Hepatocyte (in vitro differentiated cells): Measurements from ENCODE around the gene NR6A1. TPM values are rescaled to one million over a fixed set of nuclear protein-coding genes. Genes with fewer than 3 reads are reported as not detected.
A peak's percentile ranks its signal among the peaks of the same experiment; 100 is the strongest.
"Not testable (repeated sequence)": the region's sequence is repeated elsewhere in the genome, so short reads cannot be mapped to it uniquely, and the experiment has no call there.

Source experiments
- DNase-seq: peaks from one replicate; pipeline ENCODE4 v3.0.0-alpha.2; 2016; ENCODE audit warnings: low spot score
- H2AFZ ChIP-seq: fragments of 200-600 bp; sonication (generic); 2 replicates; pipeline ENCODE4 v1.6.0; 2016; ENCODE audit warnings: antibody characterized with exemption, mild to moderate bottlenecking
- H3K27ac ChIP-seq: fragments of 200-600 bp; sonication (generic); 2 replicates; pipeline ENCODE4 v1.5.1; 2016; ENCODE audit warnings: mild to moderate bottlenecking
- H3K27me3 ChIP-seq: fragments of 200-600 bp; sonication (generic); 2 replicates; pipeline ENCODE4 v1.6.1; 2016
- H3K36me3 ChIP-seq: fragments of 200-600 bp; sonication (generic); replicated peaks from 2 replicates; pipeline ENCODE4 v1.5.1; 2016; ENCODE audit warnings: low read depth; ENCODE audit not compliant: insufficient read depth
- H3K4me1 ChIP-seq: fragments of 200-600 bp; sonication (generic); 2 replicates; pipeline ENCODE4 v1.5.1; 2016; ENCODE audit warnings: mild to moderate bottlenecking, moderate library complexity; ENCODE audit not compliant: insufficient read depth
- H3K4me2 ChIP-seq: fragments of 200-600 bp; sonication (generic); 2 replicates; pipeline ENCODE4 v1.6.0; 2016
- H3K4me3 ChIP-seq: fragments of 200-600 bp; sonication (generic); 2 replicates; pipeline ENCODE4 v1.5.1; 2016; ENCODE audit warnings: mild to moderate bottlenecking
- H3K79me2 ChIP-seq: fragments of 200-600 bp; sonication (generic); 2 replicates; pipeline ENCODE4 v1.6.0; 2017; ENCODE audit warnings: mild to moderate bottlenecking
- H3K9me2 ChIP-seq: fragments of 200-600 bp; sonication (generic); replicated peaks from 2 replicates; pipeline ENCODE4 v1.6.0; 2017; ENCODE audit warnings: mild to moderate bottlenecking; ENCODE audit not compliant: insufficient read depth
- H3K9me3 ChIP-seq: fragments of 200-600 bp; sonication (generic); 2 replicates; pipeline ENCODE4 v1.5.1; 2016; ENCODE audit warnings: low read depth, mild to moderate bottlenecking
- H4K20me1 ChIP-seq: fragments of 200-600 bp; sonication (generic); 2 replicates; pipeline ENCODE4 v1.6.0; 2016; ENCODE audit warnings: mild to moderate bottlenecking; ENCODE audit not compliant: insufficient read depth, poor library complexity, severe bottlenecking
- EZH2 ChIP-seq: fragments of 200-600 bp; sonication (generic); IDR thresholded peaks from 2 replicates; pipeline ENCODE4 v1.6.1; 2016; ENCODE audit warnings: antibody characterized with exemption, mild to moderate bottlenecking, borderline replicate concordance
- EZH2phosphoT487 ChIP-seq: fragments of 200-600 bp; sonication (generic); IDR thresholded peaks from one replicate; pipeline ENCODE4 v1.6.1; 2018; ENCODE audit warnings: antibody characterized with exemption, mild to moderate bottlenecking, low read depth, moderate library complexity; ENCODE audit not compliant: unreplicated experiment, severe bottlenecking
- WGBS: methylation state at CpG from one replicate; pipeline ENCODE4 v1.1.6; 2016; ENCODE audit warnings: low lambda C conversion rate; ENCODE audit errors: missing lambda C conversion rate; 5-methylcytosine and 5-hydroxymethylcytosine counted together
- polyA plus RNA-seq: library from polyadenylated mRNA; unstranded; fragments of >200 nt; fragmentation: Nextera tagmentation; extraction: Ambion mirVana; gene quantifications from 2 replicates; pipeline ENCODE4 v1.2.1, GENCODE V29; 2016
- total RNA-seq: library from RNA; depleted of rRNA; stranded (reverse); fragments of >200 nt; gene quantifications from 2 replicates; pipeline ENCODE4 v1.2.3, GENCODE V29; 2014
- TF ChIP-seq, protein P1 (sequence below): fragments of 200-600 bp; sonication (generic); IDR thresholded peaks from 2 replicates; pipeline ENCODE4 v1.5.1; 2016; ENCODE audit warnings: antibody characterized with exemption, mild to moderate bottlenecking; ENCODE audit not compliant: poor library complexity

The NR6A1 gene
- total and polyA plus RNA-seq, 2 experiments from 2014 or later = 1.2 to 4.0 TPM

GRCh38 chr9:124735121-124735520 lies 36.0 kb downstream of the NR6A1 start:
- Histone ChIP-seq H2AFZ (no peak overlapping the region), H3K27ac (no peak overlapping the region)

GRCh38 chr9:124734741-124735083 lies 36.4 kb downstream of the NR6A1 start:
- H3K27ac ChIP-seq = peak overlapping the region; percentile 73
- WGBS = 91% methylated on average over 7 of the region's 7 CpGs
- not testable (repeated sequence) for H3K9me2 ChIP-seq, H3K4me1 ChIP-seq, H3K9me3 ChIP-seq, DNase-seq, H3K4me2 ChIP-seq, H2AFZ ChIP-seq, H3K4me3 ChIP-seq, H4K20me1 ChIP-seq, H3K27me3 ChIP-seq, H3K36me3 ChIP-seq
- H3K79me2 ChIP-seq = peaks cover 27% of the 10 kb centered on the region

More at GRCh38 chr9:124735121-124735520, 36.0 kb downstream of the NR6A1 start:
- Histone ChIP-seq H3K4me3 (no peak overlapping the region), H3K36me3 (no peaks in the 10 kb centered on the region), H3K4me1 (peaks cover 8% of the 10 kb centered on the region), H3K9me2 (no peaks in the 10 kb centered on the region), H3K9me3 (no peaks in the 10 kb centered on the region), H4K20me1 (no peaks in the 10 kb centered on the region), H3K4me2 (no peak overlapping the region), H3K27me3 (no peaks in the 10 kb centered on the region), H3K79me2 (peaks cover 27% of the 10 kb centered on the region)
- TF ChIP-seq EZH2 (no peak), EZH2phosphoT487 (no peak)
- TF ChIP-seq, protein P1, sequence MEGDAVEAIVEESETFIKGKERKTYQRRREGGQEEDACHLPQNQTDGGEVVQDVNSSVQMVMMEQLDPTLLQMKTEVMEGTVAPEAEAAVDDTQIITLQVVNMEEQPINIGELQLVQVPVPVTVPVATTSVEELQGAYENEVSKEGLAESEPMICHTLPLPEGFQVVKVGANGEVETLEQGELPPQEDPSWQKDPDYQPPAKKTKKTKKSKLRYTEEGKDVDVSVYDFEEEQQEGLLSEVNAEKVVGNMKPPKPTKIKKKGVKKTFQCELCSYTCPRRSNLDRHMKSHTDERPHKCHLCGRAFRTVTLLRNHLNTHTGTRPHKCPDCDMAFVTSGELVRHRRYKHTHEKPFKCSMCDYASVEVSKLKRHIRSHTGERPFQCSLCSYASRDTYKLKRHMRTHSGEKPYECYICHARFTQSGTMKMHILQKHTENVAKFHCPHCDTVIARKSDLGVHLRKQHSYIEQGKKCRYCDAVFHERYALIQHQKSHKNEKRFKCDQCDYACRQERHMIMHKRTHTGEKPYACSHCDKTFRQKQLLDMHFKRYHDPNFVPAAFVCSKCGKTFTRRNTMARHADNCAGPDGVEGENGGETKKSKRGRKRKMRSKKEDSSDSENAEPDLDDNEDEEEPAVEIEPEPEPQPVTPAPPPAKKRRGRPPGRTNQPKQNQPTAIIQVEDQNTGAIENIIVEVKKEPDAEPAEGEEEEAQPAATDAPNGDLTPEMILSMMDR = no peak
- no peak for DNase-seq

DNA sequence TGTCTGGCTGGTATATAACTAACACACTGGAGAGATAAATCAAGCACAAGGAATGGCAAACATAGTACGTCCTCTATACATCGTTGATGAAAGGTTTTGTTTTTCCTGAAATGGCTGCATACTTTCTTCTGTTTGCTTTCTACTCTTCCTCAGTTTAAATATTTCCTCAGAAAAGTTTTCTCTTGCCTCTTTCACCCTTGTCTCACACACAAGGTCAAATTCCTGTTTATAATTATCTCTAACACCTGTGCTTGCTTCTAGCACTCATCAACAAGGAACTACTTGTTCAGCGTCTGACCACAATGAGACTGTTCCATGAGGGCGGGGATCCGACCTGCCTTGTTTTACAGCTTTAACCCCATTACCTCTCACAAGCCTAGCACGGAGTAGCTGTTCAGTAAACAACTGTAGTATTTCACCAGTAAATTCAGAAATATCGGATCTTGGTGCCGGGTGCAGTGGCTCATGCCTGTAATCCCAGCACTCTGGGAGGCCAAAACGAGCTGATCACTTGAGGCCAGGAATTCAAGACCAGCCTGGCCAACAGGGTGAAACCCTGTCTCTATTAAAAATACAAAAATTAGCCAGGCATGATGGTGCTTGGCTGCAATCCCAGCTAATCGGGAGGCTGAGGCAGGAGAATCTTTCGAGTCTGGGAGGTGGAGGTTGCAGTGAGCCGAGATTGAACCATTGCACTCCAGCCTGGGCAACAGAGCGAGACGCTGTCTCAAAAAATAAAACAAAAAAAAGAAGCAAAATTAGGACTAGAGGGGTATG lies 37.0 kb downstream of the NR6A1 start:
- TF ChIP-seq, protein P1 = no peak
- TF ChIP-seq EZH2phosphoT487 = no peak
- TF ChIP-seq EZH2 = no peak
- Histone ChIP-seq H3K27me3 (no peaks in the 10 kb centered on the region), H3K4me2 (peak overlapping the region; percentile 64), H2AFZ (peak overlapping the region; percentile 17), H3K27ac (peak overlapping the region; percentile 73), H4K20me1 (no peaks in the 10 kb centered on the region), H3K9me3 (no peaks in the 10 kb centered on the region), H3K4me3 (no peak overlapping the region), H3K9me2 (no peaks in the 10 kb centered on the region), H3K36me3 (no peaks in the 10 kb centered on the region), H3K4me1 (peaks cover 8% of the 10 kb centered on the region), H3K79me2 (peaks cover 23% of the 10 kb centered on the region)
- peak; percentile 41 for DNase-seq
- WGBS = 66% methylated on average over 14 of the region's 14 CpGs

- H3K4me1 ChIP-seq = peaks cover 8% of the 10 kb centered on the region
- H3K4me2 ChIP-seq = no peak overlapping the region
- 94% methylated on average over 2 of the region's 2 CpGs for WGBS
Measured at GRCh38 chr9:124730772-124731171, 40.3 kb downstream of the NR6A1 start.

More at GRCh38 chr9:124730772-124731171, 40.3 kb downstream of the NR6A1 start:
- H3K4me3 ChIP-seq = no peak overlapping the region
- H3K27me3 ChIP-seq = no peaks in the 10 kb centered on the region
- H3K36me3 ChIP-seq = no peaks in the 10 kb centered on the region
- DNase-seq = no peak
- TF ChIP-seq EZH2 (no peak), EZH2phosphoT487 (no peak)
- TF ChIP-seq, protein P1 = no peak
- no peak overlapping the region for H2AFZ ChIP-seq
- H3K9me3 ChIP-seq = no peaks in the 10 kb centered on the region
- no peaks in the 10 kb centered on the region for H4K20me1 ChIP-seq
- H3K27ac ChIP-seq = no peak overlapping the region
- peaks cover 3% of the 10 kb centered on the region for H3K79me2 ChIP-seq
- H3K9me2 ChIP-seq = no peaks in the 10 kb centered on the region
